Right ventricle myocardium inferior (tissue), 1 donor: ENCODE data around the gene MACO1. TPM values are rescaled to one million over a fixed set of nuclear protein-coding genes. Genes with fewer than 3 reads are reported as not detected.
"Not testable (repeated sequence)": the region's sequence is repeated elsewhere in the genome, so short reads cannot be mapped to it uniquely, and the experiment has no call there.

ENCODE experiments used
- ATAC-seq: fragments of 200-7000 bp; cut with Tn5 transposase; one replicate; pipeline ENCODE4 v1.9.1; 2020; ENCODE audit warnings: mild to moderate bottlenecking, moderate library complexity
- DNase-seq: peaks from one replicate; pipeline ENCODE4 v3.0.0; 2021; ENCODE audit errors: missing footprints
- intact Hi-C: fragments of 100-400 bp; cut with DNase I; formaldehyde crosslinking; loops from one replicate; pipeline ENCODE4 v1.11.0; 2022
- total RNA-seq: library from RNA; stranded (reverse); fragmentation: NEBNext Ultra II Directional; extraction: Animal tissue kit (Norgen Biotek cat#: 25700); gene quantifications from one replicate; pipeline ENCODE4 v1.2.1, GENCODE V29; 2021
- donor health status: DM: no; HTN: yes; CAD: no; lungs with severe emphysema.

Gene MACO1
- total RNA-seq, 1 donor from 2014 or later, result 13.7 TPM

DNA sequence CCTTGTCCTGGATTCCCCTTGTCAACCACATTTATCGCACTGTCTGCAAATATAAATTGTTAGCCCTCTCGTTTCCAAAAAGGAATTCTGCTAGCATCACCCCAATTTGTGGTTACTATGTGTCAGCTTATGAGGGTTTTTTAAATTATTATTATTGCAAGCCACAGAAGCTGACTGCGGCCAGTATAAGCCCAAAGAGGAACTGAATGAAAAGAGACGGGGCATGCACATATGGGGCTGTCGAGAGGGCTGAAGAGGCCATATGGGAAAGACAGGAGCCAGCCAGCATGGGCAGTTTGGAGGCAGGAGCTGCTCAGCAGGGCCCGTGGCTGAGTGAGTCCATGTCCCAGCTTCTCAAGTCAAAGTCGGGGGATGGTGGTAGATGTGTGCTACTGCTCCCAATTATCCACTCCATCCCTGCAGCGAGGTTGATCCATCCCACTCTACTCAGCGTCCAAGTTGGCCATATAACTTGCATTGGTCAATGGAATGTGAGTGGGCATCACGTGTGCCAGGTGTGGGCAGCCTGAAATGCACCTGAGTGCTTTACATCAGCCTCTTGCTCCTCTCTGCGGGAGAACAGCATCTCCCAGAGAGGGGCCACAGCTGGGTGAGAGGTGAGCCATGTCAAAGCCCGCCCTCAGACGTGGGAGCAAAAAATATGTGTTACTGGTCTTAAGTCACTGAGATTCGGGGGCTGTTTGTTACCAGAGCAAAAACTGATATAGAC lies 75.1 kb downstream of the MACO1 start:
- intact Hi-C loops, result no loop called here
- no peak for ATAC-seq
- DNase-seq, result no peak

- intact Hi-C loops, DNase-seq, ATAC-seq: not testable (repeated sequence)
Measured at GRCh38 chr1:25506566-25507463, 76.1 kb downstream of the MACO1 start.

- intact Hi-C loops, result no loop called here
Measured at GRCh38 chr1:25513666-25514065, 83.0 kb downstream of the MACO1 start.

GRCh38 chr1:25515033-25515432 lies 84.3 kb downstream of the MACO1 start:
- intact Hi-C loops, result no loop called here
- DNase-seq (no peak), ATAC-seq (no peak)

More at GRCh38 chr1:25513666-25514065, 83.0 kb downstream of the MACO1 start:
- DNase-seq (no peak), ATAC-seq (no peak)

DNA sequence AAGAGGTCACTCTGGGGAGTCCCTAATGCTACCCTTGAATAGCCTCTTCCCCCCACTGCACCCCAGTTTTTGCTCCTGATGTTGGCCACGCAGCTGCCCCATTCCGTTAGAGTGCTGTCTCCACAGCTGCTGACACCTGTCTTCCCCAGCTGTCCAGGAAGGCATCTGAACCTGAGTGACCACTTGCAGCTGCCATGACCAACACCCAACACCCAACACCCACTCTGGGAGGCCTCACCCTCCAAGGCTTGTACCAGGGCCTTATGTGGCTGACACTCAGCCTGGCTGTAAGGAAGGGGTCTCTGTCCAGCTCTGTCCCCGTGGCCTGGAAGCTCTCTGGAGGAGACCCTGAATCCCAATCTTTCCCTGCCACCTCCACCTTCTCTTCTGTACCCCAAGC lies 86.0 kb downstream of the MACO1 start:
- intact Hi-C loops, result no loop called here
- DNase-seq, result no peak
- no peak for ATAC-seq

DNA sequence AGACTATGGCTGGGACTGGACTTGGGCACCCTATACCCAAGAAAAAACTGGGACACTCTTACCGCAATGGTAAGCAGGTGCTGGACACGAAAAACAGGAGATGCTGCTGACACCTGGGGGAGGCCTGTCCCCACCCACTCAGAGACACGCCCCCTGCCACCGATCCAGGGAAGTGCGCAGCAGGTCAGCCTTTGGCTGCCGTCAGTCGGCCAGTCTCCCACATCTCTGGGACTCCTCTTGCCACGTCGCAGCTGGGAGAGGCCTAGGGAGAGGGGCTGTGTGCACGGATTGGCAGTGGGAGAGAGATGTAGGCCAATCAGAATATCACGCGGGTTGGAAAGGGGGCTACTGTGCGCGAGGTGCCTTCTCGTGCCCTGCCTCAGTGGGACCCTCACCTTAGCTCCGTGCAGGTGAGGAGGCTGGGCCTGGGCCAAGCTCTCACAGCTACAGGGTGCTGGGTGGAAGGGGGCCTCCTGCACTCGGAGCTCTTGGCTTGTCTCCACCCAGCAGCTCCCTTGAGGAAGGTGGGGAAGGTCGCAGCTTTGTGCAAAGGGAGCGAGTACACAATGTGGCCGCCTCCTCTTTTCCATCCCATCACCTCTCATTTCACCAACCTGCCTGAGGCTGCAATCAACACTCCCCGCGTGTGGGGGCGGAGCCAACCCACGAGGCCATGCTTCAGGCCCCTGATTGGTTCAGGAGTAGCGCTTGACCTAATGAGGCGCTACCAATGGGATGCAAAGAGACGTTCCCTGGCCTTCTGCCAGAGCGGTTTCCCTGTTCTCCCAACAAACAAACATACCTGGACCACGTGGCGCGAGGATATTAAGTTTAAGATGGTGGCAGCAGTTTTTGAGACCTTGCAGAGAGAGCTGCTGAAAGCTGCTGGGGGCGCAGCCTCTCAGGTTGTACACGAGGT lies 87.0 kb downstream of the MACO1 start:
- intact Hi-C loops, result no loop called here

DNA sequence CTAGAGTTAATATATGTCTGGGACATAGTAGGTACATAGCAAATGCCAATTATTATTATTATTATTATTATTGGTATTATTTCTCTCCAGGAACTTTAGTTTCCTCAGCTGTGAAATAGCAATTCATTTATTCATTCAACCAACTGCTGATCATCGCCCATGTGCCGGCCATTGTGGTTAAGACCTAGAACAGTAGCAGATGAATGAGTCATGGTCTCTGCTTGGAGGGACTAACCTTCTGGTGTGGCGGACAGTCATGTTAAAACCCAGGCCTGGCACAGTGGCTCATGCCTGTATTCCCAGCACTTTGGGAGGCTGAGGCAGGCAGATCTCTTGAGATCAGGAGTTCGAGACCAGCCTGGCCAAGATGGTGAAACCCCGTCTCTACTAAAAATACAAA lies 88.9 kb downstream of the MACO1 start:
- intact Hi-C loops, result no loop called here
- no peak for DNase-seq
- no peak for ATAC-seq

More for the DNA sequence above, 87.0 kb downstream of the MACO1 start:
- ATAC-seq (no peak), DNase-seq (no peak)

DNA sequence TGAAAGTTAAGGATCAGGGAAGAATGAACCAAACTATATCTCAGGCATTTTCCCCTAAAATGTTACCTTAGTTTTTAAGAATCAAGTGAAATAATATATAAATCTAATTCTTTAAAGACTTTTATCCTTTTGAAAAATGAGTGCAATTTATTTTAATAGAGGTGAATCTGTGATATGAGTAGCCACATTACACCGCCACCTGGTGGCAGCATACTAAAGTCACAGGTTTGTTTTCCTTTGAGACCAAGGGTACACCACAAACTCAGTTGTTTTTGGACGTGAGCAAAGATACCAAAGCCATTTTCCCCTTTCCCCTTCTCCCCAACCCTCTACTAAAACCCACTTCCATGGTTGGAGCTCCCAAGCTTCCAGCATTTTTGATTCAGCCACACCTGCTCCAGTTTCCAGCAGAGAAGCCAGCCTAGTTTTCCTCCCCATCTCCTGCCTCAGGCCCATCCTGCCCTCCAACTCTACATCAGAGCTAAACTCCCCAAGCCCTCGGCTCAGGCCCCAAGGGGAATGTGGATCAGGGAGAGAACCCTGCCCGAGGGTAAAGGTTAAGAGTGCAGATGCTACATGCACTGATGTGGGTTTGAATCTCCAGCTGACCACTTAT lies 89.9 kb downstream of the MACO1 start:
- intact Hi-C loops, result no loop called here
- ATAC-seq, result no peak

GRCh38 chr1:25522031-25522655 lies 91.4 kb downstream of the MACO1 start:
- no peak for ATAC-seq
- intact Hi-C loops, result no loop called here

More for the DNA sequence above, 89.9 kb downstream of the MACO1 start:
- peak; percentile 77 for DNase-seq

GRCh38 chr1:25523542-25523941 lies 92.8 kb downstream of the MACO1 start:
- DNase-seq, result no peak
- intact Hi-C loops, result no loop called here
- no peak for ATAC-seq

More at GRCh38 chr1:25522031-25522655, 91.4 kb downstream of the MACO1 start:
- DNase-seq, result no peak

DNA sequence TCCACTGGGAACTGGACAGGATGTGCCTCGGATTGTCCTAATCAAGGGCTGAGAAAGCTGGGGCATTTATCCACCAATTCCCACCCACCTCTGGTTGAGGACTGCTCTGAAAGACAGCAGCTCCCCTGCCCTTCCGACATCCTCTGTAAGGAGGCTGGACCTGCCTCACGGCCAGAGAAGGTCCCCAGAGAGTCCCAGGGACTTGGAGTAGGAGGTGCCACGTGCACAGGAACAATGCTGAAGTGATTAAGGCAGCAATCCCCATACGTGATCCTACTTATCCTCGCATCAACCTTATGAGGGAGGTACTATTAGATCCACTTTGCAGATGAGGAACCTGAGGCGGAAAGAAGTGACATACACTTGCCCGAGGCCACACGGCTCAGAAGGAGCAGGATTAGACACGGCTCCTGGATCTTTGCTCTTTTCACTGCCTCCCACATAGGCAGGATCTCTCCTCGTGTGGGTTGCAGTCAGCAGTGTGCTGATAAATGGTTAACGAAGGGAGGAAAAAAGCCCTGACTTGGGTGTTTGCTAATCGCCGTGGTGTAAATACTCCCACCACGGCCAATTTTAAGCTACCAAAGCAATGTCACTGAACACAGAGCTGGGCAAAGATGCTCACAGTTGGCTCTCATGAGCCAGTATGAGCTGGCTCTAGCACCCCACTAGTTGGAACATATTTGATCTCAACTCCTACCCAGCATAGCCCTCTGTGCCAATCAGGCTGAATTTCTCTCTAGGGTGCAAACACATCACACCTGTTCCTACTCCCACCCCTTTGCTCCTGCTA lies 94.1 kb downstream of the MACO1 start:
- ATAC-seq (no peak), DNase-seq (no peak)
- intact Hi-C loops, result no loop called here

- DNase-seq (no peak), ATAC-seq (no peak)
- intact Hi-C loops, result no loop called here
Measured at GRCh38 chr1:25525361-25525688, 94.6 kb downstream of the MACO1 start.

DNA sequence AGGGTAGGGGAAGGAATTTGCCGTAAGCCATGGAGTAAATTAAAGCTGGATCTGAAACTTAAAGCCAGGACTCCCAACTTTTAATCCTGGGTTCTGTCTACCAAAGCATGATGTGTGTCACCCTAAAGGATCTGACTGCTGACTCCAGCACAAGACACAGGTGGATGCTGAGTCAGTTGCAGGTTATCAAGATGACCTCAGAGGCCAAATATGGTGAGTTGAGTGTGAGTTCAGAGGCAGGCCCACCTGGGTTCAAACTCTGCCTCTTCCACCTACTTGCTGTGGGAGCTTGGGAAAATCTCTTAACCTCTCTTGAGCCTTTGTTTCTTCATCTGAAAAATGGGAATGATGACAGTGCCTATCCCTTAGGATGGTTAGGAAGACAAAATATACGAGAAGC lies 96.1 kb downstream of the MACO1 start:
- ATAC-seq, result no peak
- DNase-seq, result no peak
- intact Hi-C loops, result no loop called here

- DNase-seq (no peak), ATAC-seq (no peak)
- intact Hi-C loops, result no loop called here
Measured at GRCh38 chr1:25527226-25527846, 96.6 kb downstream of the MACO1 start.

GRCh38 chr1:25527946-25528595 lies 97.4 kb downstream of the MACO1 start:
- intact Hi-C loops, result no loop called here
- DNase-seq (no peak), ATAC-seq (no peak)

DNA sequence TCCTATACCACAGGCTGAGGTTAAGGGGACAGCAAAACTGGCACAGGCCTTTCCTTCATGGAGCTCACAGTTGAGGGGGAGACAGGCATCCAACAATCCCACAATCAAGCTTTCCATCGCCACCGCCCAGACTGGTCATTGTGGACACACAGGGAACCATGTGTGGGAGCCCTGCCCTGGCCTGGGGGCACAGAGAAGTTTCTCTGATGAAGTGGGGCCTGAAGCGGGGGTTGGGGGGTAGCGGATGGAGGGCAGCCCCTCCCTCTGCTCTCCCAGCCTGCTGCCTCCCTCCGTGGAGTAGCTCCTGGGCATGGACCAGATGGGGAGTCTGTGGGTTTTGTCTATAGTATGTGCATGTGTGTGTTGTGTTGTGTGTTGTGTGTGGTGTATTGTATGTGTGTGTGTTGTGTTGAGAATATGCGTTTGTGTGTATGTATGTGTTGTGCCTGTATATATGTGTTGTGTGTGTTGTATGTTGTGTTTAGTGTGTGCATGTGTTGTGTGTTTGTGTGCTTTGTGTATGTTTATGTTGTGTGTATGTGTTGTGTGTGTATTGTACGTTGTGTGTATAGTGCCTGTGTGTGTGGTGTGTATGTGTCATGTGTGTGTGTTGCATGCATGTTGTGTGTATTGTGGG lies 98.3 kb downstream of the MACO1 start:
- no peak for ATAC-seq
- no peak for DNase-seq
- intact Hi-C loops, result no loop called here
